ENCODE results near the gene GTPBP3.

GRCh38 chr19:17340871-17341357 lies 3.6 kb downstream of the GTPBP3 start:
- TF ChIP-seq REST (IDR thresholded peaks at IDR 0.05; ENCODE audit: insufficient read depth in 1 of 2, low read depth in 2 of 2, low read length in 1 of 2) (no peak), CTCF (IDR thresholded peaks at IDR 0.05) (no peak), SIN3A (IDR thresholded peaks at IDR 0.05; ENCODE audit: borderline replicate concordance, insufficient read depth, low read depth, low read length) (no peak)

Data from Panc1 (cell line).